Activated CD4-positive, alpha-beta T cell treated with anti-CD3 and anti-CD28 coated beads, Interleukin-2, Interleukin-4, amounts not matched to agents 100 ng/mL and 50 ng/mL, durations not matched to agents 16 hours and 8 hours (primary cell): ENCODE data around the gene VPS26A.

Source experiments
- DNase-seq: peaks from one replicate; pipeline ENCODE4 v3.0.0-alpha.2; 2020; ENCODE audit warnings: low spot score

The VPS26A gene

GRCh38 chr10:69179089-69179742, 55.2 kb downstream of the VPS26A start:
- DNase-seq, result no peak

- DNase-seq, result peak; percentile 94
Observed at GRCh38 chr10:69179743-69180524, 56.0 kb downstream of the VPS26A start, which contains the start of gene SUPV3L1. TSS of gene SUPV3L1 (plus strand) at chr10:69180234. CDS start at chr10:69180292, 58 bp downstream.

- DNase-seq, result no peak
Observed at GRCh38 chr10:69180525-69181204, 56.7 kb downstream of the VPS26A start.

GRCh38 chr10:69181433-69181832, 57.5 kb downstream of the VPS26A start:
- no peak for DNase-seq

- DNase-seq, result no peak
Observed at GRCh38 chr10:69182005-69182404, 58.0 kb downstream of the VPS26A start.

GRCh38 chr10:69186524-69186923, 62.5 kb downstream of the VPS26A start:
- DNase-seq, result no peak

- DNase-seq, result no peak
Observed at GRCh38 chr10:69201045-69201444, 77.1 kb downstream of the VPS26A start.

- peak; percentile 47 for DNase-seq
Observed at GRCh38 chr10:69202332-69202731, 78.4 kb downstream of the VPS26A start.

GRCh38 chr10:69208761-69209160, 84.8 kb downstream of the VPS26A start:
- DNase-seq, result no peak

GRCh38 chr10:69209787-69210484, 86.0 kb downstream of the VPS26A start:
- DNase-seq, result no peak

- no peak for DNase-seq
Observed at GRCh38 chr10:69211104-69211503, 87.1 kb downstream of the VPS26A start.

GRCh38 chr10:69211524-69211923, 87.5 kb downstream of the VPS26A start:
- DNase-seq, result no peak

GRCh38 chr10:69213591-69214311, 89.8 kb downstream of the VPS26A start:
- DNase-seq, result no peak

- peak; percentile 18 for DNase-seq
Observed at GRCh38 chr10:69214666-69215131, 90.7 kb downstream of the VPS26A start.

- DNase-seq, result peak; percentile 50
Observed at GRCh38 chr10:69215405-69216171, 91.6 kb downstream of the VPS26A start.

GRCh38 chr10:69216577-69217118, 92.7 kb downstream of the VPS26A start:
- DNase-seq, result no peak

GRCh38 chr10:69217119-69217754, 93.3 kb downstream of the VPS26A start:
- no peak for DNase-seq

- no peak for DNase-seq
Observed at GRCh38 chr10:69218831-69219230, 94.9 kb downstream of the VPS26A start.

- DNase-seq, result no peak
Observed at GRCh38 chr10:69220041-69220451, 96.1 kb downstream of the VPS26A start, which contains the start of gene HKDC1. TSS of gene HKDC1 (plus strand) at chr10:69220332. CDS start at chr10:69220436, 104 bp downstream.

- DNase-seq, result no peak
Observed at GRCh38 chr10:69220507-69220906, 96.5 kb downstream of the VPS26A start.
